Measurements from ENCODE around the gene CACNA1I.

Gene CACNA1I

GRCh38 chr22:39654131-39654926 is 83.8 kb downstream of the CACNA1I start:
- DNase-seq: no peak

GRCh38 chr22:39655004-39655579 is 84.5 kb downstream of the CACNA1I start:
- DNase-seq: no peak

- no peak for DNase-seq
These were observed 85.3 kb downstream of the CACNA1I start for GRCh38 chr22:39655831-39656230.

DNA sequence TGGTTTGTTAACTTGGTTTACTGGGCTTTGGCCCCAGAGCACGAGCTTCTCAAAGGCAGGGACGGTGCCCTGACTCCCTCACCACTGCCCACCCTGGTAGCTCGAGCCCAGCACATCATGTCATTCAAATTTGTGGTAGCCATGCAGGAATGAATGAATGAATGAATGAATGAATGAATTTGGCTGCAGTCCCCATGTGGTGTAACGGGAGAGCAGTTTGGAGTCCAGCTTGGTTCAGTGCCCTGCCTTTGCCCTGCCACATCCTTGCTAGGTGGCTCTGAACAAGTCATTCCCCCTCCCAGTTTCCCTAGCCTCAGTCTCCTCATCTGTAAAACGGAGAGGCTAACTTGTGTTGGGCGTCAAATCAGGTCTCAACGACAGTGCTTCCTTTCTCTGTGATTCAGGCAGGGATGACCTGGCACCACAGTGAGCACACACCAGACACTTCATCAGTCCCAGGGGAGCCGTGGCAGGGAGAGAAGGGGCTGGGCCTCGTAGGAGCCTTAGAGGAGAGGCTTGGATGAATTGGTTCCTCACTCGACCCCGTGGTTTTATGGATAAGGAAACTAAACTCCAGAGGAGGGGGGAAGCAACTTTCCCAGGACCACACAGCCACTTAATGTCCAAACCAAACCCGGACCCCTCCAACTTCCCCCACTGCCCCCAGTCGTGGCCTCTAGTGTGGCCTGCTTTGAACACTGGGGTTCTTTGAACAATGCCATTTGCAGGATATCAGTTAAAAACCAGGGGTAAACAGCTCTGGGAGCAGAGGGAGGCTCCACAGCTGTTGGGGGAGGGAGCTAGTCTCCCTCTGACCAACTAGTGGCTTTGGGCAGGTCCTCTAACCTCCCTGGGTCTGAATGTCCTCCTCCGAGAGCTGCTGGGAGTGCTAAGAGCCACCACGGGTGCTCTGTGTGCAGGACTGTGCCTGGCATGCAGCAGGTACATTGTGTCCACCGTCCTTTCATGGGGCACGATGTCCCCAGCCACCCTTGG is 86.2 kb downstream of the CACNA1I start:
- no peak for DNase-seq

DNA sequence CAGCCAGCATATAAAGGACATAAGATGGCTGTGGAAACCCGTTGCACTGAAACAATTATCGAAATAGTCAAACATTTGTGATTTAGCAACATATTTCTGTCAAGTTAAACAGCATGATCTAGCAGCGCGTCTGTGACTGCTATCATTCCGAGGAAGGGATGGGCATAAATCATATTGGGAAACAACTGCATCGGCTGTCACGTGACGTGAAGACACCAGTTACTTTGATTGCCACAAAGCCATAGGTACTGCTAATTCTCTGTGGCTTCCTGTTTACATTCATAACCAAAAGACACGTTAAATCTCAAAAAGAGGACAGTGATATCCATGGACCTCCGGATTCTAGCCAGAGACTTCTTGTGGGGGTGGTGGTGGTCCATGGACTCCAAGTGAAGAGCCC is 87.8 kb downstream of the CACNA1I start:
- DNase-seq: no peak

DNA sequence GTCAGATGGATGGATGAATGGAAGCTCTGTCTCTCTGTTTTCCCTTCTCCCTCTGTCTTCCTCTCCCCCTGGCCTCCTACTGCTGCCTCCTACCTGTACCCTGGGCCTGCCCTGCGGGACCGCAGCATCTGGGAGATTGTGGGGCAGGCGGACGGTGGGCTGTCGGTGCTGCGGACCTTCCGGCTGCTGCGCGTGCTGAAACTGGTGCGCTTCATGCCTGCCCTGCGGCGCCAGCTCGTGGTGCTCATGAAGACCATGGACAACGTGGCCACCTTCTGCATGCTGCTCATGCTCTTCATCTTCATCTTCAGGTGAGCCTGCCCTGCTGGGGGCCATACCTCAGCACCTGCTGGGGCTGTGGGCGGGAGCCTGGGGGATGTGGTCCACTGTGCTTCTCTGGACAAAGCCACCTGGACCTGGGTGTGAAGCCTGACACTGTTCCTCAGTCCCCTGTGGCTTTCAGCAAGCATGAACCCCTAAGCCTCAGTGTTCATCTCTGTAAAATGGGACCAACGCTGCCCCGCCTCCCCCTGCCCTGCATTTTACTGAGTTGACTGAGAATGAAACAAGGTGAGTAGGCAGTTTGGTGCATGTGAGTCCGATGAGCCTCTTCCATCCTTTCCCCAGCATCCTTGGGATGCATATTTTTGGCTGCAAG is 88.4 kb downstream of the CACNA1I start:
- no peak for DNase-seq

DNA sequence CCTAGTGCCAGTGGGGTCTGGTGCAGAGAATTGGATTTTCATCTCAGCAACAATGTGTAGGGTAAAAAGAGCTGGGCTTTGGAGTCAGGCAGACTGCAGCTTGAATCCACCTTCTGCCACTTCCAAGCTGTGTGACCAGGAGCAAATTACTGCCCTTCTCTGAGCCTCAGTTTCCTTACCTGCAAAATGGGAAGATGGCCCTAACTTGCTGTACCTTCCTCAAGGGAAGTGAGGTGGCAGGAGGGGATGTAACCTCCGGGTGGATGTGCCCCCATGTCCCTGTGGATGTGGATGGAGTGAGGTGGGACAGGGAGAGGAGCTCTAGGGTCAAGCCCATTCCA is 90.9 kb downstream of the CACNA1I start:
- DNase-seq: no peak

GRCh38 chr22:39661842-39662685 is 91.5 kb downstream of the CACNA1I start:
- DNase-seq: peak; percentile 64

DNA sequence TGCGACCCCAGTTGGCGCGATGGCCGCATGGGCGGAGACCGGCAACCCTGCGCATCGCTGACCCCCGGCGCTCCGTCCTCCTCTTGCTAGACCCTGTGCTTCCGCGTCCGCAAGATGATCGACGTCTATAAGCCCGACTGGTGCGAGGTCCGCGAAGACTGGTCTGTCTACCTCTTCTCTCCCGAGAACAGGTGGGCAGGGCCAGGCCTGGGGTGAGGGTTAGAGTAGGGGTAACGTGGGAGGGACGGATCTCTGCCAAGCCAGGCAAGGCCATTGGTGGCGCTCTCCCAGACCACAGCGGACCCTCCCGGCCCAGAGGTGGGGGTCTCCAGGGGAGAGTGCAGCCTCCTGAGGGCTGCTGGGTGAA is 92.1 kb downstream of the CACNA1I start:
- no peak for DNase-seq

GRCh38 chr22:39663751-39664150 is 93.2 kb downstream of the CACNA1I start:
- no peak for DNase-seq

DNA sequence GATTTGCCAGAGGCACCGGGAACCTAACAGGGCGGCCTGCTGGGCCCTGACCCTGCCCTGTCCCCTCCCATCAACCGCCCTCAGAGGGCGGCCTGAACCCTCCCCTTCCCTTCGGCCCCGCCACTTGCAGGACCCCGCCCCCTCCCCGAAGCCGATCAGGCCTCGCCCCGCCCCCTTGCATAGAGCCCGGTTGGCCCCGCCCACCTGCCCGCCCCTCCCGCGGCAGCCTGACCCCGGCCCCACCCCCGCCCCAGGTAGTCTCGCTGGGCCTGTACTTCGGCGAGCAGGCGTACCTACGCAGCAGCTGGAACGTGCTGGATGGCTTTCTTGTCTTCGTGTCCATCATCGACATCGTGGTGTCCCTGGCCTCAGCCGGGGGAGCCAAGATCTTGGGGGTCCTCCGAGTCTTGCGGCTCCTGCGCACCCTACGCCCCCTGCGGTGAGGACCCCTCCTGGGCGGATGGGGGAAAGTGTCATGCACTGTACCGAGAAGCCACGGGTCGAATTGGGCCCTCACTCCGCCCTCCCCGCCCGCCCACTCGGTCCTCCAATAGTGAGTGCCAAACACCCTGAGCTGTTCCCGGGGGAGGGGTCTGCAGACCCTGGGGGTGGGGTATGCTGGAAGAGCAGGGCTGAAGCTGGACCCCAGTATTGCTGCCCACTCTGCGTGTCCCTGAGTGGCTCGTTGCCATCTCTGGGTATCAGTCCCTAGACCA is 94.1 kb downstream of the CACNA1I start:
- DNase-seq: peak; percentile 12

DNA sequence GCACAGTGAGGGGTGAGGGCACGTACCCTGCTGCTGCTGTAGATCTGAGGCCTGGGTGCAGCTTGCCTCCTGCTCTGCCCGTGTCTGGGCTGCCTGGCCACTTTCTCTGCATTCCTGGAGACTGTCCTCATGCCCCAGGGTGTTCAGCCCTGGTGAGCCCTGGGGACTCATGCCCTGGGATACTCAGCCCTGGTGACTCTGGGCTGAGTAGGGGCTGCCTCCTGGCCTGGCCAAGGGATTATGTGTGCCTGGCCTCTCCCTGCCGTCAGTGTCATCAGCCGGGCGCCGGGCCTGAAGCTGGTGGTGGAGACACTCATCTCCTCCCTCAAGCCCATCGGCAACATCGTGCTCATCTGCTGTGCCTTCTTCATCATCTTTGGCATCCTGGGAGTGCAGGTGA is 94.7 kb downstream of the CACNA1I start:
- DNase-seq: no peak

- DNase-seq: no peak
These were observed 95.3 kb downstream of the CACNA1I start for GRCh38 chr22:39665661-39666431.

DNA sequence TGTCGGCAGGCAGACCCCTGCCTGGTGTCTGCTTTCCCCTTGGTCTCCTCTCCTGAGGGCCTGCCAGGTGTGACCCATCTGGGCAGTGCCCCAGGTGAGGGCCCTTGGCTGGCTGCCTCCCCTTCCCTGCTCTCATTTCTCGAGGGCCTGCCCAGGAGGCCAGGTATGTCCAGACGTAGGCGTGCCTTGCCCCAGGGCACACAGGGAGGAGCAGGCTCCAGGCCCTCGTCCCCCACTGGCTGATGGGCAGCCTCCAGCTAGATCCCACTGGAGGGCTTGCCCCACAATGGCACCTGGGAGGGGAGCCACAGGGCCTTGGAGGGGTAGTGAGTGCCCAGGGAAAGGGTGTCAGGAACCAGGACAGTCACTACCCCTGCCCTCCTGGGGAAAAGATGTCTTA is 95.9 kb downstream of the CACNA1I start:
- no peak for DNase-seq

- DNase-seq: no peak
These were observed 96.4 kb downstream of the CACNA1I start for GRCh38 chr22:39666926-39667325.

- no peak for DNase-seq
These were observed 98.9 kb downstream of the CACNA1I start for GRCh38 chr22:39669432-39669831.

- no peak for DNase-seq
These were observed 101.4 kb downstream of the CACNA1I start for GRCh38 chr22:39671936-39672335.

GRCh38 chr22:39674536-39674935 is 104.0 kb downstream of the CACNA1I start:
- no peak for DNase-seq

- DNase-seq: no peak
These were observed 105.4 kb downstream of the CACNA1I start for GRCh38 chr22:39675947-39676346.

DNA sequence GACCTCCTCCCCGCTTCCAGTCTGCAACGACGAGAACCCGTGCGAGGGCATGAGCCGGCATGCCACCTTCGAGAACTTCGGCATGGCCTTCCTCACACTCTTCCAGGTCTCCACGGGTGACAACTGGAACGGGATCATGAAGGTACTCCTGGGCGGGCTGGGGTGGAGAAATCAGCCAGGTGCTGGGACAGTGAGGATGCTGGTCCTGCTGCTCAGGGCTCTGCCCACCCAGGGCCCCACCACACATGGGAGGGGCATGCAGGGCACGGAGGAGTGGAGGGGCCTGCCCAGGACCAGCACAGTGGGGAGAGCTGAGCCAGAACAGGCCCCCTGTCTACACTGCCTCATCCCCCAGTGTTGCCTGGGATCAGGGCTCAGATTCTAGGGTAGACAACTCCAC is 107.4 kb downstream of the CACNA1I start:
- no peak for DNase-seq

Measured in activated T-cell treated with anti-CD3 and anti-CD28 coated beads for 4 hours (primary cell).